Panc1 (cell line): ENCODE measurements around the gene GRM1.

Experiments used
- POLR2AphosphoS5 ChIP-seq: IDR thresholded peaks from 2 replicates; pipeline ENCODE4 v1.6.1; 2012; ENCODE audit warnings: mild to moderate bottlenecking, low read depth, low read length, moderate library complexity
- TF ChIP-seq, protein P1 (sequence below): fragments of 450-650 bp; IDR thresholded peaks from 2 replicates; pipeline ENCODE4 v1.5.1; 2017; ENCODE audit warnings: mild to moderate bottlenecking
- TF ChIP-seq, protein P2 (sequence below), 2 experiments: IDR thresholded peaks; 2 replicates each; pipeline ENCODE4 v1.6.1; 2011 to 2012; ENCODE audit warnings: low read depth in 2 of 2, control low read depth in 1 of 2, low read length in 1 of 2, mild to moderate bottlenecking in 1 of 2, moderate library complexity in 1 of 2; ENCODE audit not compliant: insufficient read depth in 1 of 2

GRCh38 chr6:146095481-146095880, 66.6 kb downstream of the GRM1 start:
- TF ChIP-seq, protein P1, sequence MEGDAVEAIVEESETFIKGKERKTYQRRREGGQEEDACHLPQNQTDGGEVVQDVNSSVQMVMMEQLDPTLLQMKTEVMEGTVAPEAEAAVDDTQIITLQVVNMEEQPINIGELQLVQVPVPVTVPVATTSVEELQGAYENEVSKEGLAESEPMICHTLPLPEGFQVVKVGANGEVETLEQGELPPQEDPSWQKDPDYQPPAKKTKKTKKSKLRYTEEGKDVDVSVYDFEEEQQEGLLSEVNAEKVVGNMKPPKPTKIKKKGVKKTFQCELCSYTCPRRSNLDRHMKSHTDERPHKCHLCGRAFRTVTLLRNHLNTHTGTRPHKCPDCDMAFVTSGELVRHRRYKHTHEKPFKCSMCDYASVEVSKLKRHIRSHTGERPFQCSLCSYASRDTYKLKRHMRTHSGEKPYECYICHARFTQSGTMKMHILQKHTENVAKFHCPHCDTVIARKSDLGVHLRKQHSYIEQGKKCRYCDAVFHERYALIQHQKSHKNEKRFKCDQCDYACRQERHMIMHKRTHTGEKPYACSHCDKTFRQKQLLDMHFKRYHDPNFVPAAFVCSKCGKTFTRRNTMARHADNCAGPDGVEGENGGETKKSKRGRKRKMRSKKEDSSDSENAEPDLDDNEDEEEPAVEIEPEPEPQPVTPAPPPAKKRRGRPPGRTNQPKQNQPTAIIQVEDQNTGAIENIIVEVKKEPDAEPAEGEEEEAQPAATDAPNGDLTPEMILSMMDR = no peak
- TF ChIP-seq POLR2AphosphoS5 = no peak
- TF ChIP-seq, protein P2, sequence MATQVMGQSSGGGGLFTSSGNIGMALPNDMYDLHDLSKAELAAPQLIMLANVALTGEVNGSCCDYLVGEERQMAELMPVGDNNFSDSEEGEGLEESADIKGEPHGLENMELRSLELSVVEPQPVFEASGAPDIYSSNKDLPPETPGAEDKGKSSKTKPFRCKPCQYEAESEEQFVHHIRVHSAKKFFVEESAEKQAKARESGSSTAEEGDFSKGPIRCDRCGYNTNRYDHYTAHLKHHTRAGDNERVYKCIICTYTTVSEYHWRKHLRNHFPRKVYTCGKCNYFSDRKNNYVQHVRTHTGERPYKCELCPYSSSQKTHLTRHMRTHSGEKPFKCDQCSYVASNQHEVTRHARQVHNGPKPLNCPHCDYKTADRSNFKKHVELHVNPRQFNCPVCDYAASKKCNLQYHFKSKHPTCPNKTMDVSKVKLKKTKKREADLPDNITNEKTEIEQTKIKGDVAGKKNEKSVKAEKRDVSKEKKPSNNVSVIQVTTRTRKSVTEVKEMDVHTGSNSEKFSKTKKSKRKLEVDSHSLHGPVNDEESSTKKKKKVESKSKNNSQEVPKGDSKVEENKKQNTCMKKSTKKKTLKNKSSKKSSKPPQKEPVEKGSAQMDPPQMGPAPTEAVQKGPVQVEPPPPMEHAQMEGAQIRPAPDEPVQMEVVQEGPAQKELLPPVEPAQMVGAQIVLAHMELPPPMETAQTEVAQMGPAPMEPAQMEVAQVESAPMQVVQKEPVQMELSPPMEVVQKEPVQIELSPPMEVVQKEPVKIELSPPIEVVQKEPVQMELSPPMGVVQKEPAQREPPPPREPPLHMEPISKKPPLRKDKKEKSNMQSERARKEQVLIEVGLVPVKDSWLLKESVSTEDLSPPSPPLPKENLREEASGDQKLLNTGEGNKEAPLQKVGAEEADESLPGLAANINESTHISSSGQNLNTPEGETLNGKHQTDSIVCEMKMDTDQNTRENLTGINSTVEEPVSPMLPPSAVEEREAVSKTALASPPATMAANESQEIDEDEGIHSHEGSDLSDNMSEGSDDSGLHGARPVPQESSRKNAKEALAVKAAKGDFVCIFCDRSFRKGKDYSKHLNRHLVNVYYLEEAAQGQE (IDR thresholded peaks at IDR 0.05; ENCODE audit: insufficient read depth in 1 of 2, low read depth in 2 of 2, low read length in 1 of 2) = no peak
